H1 (cell line): ENCODE results near the gene UPB1. TPM values are rescaled to one million over a fixed set of nuclear protein-coding genes. Genes with fewer than 3 reads are reported as not detected.

Experiments
- EP300 ChIP-seq, 2 experiments: IDR thresholded peaks; 1 replicate in 1 of 2; 2 replicates in 1 of 2; pipeline ENCODE4 v1.6.1; 2011 to 2012; ENCODE audit warnings: low read depth in 2 of 2, low read length in 2 of 2, mild to moderate bottlenecking in 2 of 2, borderline replicate concordance in 1 of 2, inconsistent platforms in 1 of 2, moderate library complexity in 1 of 2
- MAFK ChIP-seq: IDR thresholded peaks from 2 replicates; pipeline ENCODE4 v1.6.1; 2012; ENCODE audit warnings: low read depth, mild to moderate bottlenecking, improper control_type of control experiment, low read length
- RBBP5 ChIP-seq: IDR thresholded peaks from 2 replicates; pipeline ENCODE4 v1.7.1; 2012; ENCODE audit warnings: low read depth, mild to moderate bottlenecking, inconsistent platforms, low read length, moderate library complexity, borderline replicate concordance
- polyA plus RNA-seq, 7 experiments: library from polyadenylated mRNA; depleted of rRNA in 3 of 7; stranded (reverse) in 5 of 7; unstranded in 2 of 7; fragments of >200 nt in 5 of 7; fragments of 200-250 nt in 2 of 7; gene quantifications; 1 replicate in 5 of 7; 2 replicates in 1 of 7; 4 replicates in 1 of 7; pipeline versions ENCODE4 v1.2.1 to v1.2.3, GENCODE V29; 2011 to 2013; ENCODE audit warnings: missing spikeins in 2 of 7, mixed read lengths in 2 of 7
- total RNA-seq: library from RNA; stranded (reverse); fragmentation: NEBNext Ultra II Directional; extraction: Animal tissue kit (Norgen Biotek cat#: 25700); gene quantifications from 2 replicates; pipeline ENCODE4 v1.2.1, GENCODE V29; 2021

The UPB1 gene
- total and polyA plus RNA-seq, 2 of the 8 experiments (the other 6 are each of a cell fraction or from before 2014, with no cell fraction given), result 0.09 TPM; not detected in 1

DNA sequence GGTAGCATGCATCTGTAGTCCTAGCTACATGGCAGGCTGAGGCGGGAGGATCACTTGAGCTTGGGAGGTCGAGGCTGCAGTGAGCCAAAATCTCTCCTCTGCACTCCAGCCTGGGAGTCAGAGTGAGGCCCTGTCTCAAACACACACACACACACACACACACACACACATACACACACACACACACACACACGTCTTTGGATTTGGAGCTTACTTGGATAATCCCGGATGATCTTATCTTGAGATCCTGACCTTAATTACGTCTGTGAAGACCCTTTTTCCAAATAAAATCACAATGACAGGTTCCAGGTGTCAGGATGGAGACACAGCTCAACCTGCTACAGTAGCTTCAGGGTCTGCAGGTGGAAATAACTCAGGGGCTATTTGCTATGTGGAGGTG, 1.1 kb downstream of the UPB1 start (continued):
- TF ChIP-seq RBBP5, result no peak
- TF ChIP-seq MAFK, result no peak
- no peak for TF ChIP-seq EP300 (IDR thresholded peaks at IDR 0.05; ENCODE audit: borderline replicate concordance in 1 of 2, low read depth in 2 of 2, low read length in 2 of 2)
